Amygdala (tissue), 56 donors: ENCODE results near the gene NCAPD2.
A peak's percentile ranks its signal among the peaks of the same experiment; 100 is the strongest.

Experiments used
- DNase-seq, 56 donors: peaks; one replicate each; lab custom pipeline; 2025; lab: John Stamatoyannopoulos, UW

The NCAPD2 gene

DNA sequence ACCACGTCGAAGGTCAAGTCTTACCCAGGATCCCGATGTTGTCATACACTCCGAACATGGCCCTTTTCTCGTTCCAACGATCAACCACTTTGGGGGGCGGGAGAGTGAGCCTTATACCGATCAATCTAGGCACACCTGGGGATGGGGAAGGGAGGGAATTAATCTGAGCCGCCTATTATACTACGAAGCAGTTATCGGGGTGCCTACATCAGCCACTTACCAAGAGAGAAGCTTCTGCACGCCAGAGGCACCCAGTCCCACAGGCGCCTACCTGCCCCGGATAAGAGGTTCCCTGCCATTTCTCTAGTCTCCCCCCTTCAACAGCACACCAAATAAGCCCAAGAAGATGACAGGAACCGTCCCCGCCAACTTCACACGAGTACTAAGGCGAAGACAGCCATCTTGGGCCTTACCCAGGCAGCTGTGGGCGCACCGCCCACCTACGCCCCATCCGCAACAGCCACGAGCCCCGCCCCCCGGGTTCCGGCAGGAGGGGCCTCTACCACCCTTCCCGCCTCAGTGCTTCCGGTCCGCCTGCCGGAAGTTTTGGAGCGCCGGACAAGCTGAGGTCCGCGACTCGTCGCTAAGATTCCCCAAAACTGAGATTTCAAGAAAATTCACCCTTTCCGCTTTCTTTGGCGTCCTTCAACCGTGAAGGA is 935 bp upstream of the NCAPD2 start, which contains the start of gene MRPL51:
MRPL51 (minus strand) TSS at position 425 of the 659 bp plus-strand sequence; CDS start at position 299, 126 bp downstream.
- peak; percentile 47 to 97 (median 91) for DNase-seq

DNA sequence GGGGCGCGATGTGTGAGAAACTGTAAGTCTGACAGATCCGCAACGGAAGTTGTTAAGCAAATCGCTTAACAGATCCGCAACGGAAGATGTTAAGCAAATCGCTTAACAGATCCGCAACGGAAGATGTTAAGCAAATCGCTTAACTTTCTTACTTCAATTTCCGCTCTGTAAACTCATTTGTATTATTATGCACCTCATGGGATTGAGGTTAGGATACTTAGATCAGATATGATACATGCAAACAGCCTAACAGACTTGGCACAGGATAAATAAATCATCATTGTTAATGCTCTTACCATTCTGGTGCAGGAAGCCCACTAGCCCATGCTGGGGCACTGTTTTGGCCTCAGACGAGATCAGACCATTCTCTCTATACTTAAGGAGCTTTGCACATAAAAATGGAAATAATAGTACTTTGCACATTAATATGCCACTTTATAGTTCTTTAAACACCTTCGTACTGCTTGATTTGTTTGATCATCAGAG is 399 bp downstream of the NCAPD2 start:
- DNase-seq, result no peak

DNA sequence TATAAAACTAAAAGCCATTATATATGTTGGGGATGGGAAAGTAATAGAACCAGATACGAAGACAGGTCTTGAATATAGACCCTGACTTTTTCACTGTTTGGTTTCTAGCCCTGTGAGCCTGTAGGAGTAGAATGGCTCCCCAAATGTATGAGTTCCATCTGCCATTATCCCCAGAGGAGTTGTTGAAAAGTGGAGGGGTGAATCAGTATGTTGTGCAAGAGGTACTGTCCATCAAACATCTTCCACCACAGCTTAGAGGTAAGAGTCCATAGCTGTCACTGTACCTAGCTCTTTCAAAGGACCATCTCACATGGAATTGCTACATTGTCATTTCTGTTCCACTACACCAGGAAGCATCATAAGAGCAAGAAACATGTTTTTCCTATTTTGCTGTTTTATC is 1.1 kb downstream of the NCAPD2 start:
- DNase-seq, result no peak

DNA sequence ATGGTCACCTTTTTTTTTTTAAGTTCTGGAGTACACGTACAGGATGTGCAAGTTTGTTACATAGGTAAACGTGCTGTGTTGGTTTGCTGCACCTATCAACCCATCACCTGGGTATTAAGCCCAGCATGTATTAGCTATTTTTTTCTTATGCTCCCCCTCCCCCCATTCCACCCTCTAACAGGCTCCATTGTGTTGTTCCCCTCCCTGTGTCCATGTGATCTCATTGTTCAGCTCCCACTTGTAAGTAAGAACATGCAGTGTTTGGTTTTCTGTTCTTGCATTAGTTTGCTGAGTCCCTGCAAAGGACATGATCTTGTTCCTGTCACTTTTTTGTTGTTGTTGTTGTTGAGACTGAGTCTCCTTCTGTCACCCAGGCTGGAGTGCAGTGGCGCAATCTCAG is 3.4 kb downstream of the NCAPD2 start:
- DNase-seq, result peak in 17 of 56 donors; percentile 2 to 51 (median 18)

DNA sequence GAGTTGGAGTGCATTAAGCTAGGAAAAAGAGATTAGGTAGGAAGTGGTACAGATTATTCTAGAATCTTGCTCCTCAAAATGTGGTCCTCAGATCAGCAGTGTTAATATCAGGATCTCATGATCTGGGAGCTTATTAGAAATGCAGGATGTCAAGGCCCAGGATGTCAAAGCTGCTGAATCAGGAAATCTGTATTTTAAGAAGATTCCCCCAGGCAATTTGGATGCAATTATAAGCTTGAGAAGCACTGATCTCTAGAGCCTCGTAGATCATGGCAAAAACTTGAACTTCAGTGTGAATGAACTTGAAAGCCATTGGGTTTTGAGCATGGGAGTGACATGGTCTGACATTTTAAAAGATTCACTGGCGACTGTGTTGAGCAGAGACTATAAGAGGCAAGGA is 6.6 kb downstream of the NCAPD2 start:
- DNase-seq, result no peak

DNA sequence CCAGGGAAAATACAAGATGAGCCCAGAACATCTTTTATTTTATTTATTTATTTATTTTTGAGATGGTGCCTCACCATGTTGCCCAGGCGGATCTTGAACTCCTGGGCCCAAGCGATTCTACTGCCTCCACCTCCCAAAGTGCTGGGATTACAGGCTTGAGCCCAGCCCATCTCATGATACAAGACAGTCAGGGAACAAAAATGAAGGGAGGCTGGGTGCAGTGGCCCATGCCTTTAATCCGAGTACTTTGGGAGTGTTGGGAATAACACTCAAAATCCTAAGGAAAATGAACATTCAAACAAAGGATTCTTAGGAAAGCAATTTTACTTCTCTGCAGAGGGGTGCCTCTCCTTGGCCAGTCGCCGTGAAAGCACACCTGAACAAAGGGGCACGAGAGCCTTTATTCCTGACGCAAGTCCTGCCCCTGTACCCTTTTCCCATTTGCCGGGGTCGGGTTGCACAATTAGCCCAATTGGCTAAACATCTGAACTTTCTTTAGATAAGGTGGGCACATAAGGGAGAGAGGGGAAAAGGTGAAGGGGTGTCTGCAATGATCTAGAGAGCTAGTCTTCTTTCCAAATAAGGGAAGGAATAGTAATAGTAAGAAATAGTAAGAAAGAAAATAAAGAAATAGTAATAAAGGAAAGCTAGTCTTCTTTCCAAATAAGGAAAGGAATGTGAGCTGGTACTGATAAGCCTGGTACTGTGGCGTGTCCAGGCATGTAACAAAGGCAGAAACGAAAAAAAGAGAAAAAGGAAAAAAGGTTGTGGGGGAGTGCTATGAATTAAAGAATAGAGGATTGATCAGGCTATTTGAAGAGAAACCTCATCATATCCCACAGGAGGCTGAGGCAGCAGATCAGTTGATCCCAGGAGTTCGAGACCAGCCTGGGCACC is 13.4 kb downstream of the NCAPD2 start:
- no peak for DNase-seq

DNA sequence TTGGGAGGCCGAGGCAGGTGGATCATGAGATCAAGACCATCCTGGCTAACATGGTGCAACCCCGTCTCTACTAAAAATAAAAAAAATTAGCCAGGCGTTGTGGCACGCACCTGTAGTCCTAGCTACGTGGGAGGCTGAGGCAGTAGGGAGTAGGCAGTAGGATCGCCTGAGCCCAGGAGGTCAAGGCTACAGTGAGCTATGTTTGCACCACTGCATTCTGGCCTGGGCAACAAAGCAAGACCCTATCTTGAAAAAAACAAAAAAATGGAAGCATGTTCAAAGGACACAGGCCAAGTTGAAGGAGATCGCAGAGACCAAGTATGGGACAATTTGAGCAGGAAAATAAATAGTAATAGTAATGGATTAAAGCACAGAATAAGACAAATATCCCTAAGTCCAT is 14.2 kb downstream of the NCAPD2 start:
- DNase-seq, result no peak

DNA sequence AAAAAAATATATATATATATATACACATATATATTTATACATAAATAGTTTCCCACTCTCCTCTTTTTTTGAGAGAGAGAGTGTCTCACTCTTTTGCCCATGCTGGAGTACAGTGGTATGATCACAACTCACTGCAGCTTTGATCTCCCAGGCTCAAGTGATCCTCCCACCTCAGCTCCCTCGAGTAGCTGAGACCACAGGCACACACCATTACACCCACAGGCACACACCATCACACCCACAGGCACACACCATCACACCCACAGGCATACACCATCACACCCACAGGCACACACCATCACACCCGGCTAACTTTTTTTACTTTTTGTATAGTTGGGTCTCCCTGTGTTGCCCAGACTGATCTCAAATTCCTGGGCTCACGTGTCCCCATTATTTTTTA is 26.3 kb downstream of the NCAPD2 start:
- no peak for DNase-seq

DNA sequence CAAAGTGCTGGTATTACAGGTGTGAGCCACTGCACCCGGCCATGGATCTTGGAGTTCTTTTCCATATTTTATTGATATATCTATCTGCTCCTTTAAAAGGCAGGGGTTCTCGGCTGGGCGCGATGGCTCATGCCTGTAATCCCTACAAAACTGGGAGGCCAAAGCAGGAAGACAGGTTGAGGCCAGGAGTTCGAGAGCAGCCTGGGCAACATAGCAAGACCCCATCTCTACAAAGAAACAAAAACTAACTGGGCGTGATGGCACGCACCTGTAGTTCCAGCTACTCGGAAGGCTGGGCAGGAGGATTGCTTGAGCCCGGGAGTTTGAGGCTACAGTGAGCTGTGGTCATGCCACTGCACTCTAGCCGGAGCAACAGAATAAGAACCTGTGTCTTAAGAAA is 28.3 kb downstream of the NCAPD2 start:
- no peak for DNase-seq

DNA sequence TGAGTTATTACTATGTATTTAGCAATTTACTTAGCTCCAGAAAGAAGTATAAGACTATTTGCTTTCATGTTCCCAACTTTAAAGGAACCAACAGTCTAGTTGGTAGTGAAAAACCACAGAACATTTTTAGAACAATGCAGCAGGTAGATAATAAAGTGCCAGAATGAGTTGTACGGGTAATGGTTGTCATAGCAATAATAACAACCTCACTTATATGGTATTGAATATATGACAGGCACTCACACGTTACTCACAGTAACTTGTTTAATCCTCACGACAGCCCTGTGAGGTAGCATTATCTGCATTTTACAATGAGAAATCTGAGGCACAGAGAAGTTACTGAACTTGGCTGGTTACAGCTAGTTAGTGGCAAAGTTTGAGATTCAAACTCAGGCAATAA is 29.8 kb downstream of the NCAPD2 start:
- no peak for DNase-seq

DNA sequence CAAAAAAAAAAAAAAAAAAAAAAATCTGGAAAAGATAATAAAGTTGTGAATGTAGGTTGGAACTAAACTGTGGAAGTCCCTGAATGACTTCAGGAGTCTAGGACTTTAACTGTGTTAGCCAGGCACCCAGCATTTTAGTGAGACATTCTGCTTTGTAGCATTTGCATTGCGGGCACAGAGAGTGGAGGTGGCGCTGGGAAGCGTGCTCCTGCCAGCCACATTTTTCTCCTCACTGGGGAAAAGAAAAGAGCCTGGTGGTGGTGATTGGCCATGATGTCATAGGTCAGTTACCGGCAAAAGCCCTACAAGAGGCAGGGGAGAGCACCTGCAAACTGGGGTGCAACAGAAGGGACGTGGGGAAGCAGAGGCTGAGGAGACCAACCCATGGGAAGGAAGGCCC is 30.7 kb downstream of the NCAPD2 start:
- peak in 2 of 56 donors; percentile 10 to 15 for DNase-seq

DNA sequence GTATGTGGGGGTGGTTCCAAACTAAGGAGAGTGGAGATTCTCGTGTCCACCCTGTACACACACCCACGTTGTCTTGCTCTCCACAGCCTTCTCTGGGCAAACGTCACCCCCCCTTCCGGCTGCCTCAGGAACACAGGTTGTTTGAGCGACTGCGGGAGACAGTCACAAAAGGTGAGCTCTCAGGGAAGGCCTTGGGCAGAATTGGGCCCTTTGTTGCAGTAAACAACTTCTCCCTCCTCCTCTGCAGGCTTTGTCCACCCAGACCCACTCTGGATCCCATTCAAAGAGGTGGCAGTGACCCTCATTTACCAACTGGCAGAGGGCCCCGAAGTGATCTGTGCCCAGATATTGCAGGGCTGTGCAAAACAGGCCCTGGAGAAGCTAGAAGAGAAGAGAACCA is 32.3 kb downstream of the NCAPD2 start:
- no peak for DNase-seq

DNA sequence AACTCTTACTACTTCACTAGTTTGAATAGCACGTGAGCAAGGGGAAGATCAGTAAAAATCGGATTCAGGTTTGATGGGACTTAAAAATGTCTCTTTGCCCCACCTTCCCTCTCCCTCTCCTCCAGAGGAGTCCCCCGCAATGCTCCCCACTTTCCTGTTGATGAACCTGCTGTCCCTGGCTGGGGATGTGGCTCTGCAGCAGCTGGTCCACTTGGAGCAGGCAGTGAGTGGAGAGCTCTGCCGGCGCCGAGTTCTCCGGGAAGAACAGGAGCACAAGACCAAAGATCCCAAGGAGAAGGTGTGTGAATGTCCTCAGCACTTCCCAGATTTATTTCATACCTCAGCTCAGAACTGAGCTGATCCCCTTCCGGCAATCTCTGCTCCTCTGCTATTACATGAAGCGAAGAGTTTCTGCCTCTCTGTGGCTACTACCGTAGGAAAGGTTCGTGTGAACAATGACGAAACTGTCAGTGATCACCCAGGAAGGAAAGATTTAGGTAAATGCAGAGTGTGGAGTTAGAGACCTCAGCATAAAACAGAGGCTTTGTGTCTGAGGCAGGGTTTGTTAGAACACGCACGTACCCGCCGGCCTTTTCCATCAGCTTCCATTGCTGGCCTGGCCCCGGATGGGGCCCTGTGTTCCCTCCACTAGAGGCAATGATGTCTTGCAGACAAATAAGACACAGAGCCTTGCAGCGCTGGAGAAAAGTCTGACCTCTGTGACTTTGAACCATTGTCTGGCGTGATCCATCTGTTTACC is 33.0 kb downstream of the NCAPD2 start:
- no peak for DNase-seq

DNA sequence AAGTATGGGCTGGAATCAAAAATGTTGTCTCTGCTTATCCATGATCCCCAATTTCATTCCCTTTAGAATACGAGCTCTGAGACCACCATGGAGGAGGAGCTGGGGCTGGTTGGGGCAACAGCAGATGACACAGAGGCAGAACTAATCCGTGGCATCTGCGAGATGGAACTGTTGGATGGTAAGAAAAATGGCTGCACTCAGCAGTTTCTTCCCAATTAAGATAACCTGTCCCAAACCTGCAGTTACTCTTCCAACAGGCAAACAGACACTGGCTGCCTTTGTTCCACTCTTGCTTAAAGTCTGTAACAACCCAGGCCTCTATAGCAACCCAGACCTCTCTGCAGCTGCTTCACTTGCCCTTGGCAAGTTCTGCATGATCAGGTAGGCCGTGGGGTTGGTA is 33.8 kb downstream of the NCAPD2 start:
- DNase-seq, result no peak

DNA sequence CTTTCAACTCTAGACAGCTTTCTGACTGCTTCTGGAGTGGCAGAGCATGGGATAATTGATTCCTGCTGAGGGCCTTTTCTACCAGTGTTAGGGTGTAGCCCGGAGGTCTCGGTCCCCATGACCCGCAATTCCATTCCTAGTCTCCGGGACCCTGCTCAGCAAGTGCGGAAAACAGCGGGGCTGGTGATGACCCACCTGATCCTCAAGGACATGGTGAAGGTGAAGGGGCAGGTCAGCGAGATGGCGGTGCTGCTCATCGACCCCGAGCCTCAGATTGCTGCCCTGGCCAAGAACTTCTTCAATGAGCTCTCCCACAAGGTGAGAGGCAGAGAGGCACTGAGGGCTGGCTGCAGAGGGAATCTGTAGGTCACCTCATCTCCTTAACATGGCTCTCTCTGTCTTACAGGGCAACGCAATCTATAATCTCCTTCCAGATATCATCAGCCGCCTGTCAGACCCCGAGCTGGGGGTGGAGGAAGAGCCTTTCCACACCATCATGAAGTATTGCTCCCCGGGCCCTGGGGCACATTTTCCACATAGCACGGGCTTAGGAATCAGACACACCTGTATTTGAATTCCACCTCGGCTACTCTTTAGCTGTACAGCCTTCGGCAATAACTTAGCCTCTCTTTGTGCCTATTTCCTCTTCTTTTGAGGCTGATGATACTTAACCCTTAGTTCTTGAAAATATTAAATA is 34.8 kb downstream of the NCAPD2 start:
- DNase-seq, result no peak

DNA sequence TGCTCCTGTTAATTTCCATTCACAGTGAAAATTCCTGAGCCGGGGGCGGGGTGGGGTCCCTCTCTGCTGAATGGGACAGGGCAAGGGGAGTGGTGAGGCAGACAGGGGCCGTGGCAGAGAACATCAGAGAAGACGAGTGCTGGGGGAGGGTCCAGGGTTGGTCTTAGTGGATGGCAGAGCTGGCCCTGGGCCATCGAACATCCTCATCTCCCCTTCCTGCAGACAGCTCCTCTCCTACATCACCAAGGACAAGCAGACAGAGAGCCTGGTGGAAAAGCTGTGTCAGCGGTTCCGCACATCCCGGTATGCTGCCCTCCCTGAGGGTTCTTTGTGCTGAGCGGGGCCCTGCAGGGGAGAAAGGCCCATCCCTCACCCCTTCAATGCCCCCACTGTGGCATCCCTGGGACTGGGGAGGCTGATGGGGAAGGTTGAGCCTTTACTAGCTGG is 35.4 kb downstream of the NCAPD2 start:
- DNase-seq, result no peak

DNA sequence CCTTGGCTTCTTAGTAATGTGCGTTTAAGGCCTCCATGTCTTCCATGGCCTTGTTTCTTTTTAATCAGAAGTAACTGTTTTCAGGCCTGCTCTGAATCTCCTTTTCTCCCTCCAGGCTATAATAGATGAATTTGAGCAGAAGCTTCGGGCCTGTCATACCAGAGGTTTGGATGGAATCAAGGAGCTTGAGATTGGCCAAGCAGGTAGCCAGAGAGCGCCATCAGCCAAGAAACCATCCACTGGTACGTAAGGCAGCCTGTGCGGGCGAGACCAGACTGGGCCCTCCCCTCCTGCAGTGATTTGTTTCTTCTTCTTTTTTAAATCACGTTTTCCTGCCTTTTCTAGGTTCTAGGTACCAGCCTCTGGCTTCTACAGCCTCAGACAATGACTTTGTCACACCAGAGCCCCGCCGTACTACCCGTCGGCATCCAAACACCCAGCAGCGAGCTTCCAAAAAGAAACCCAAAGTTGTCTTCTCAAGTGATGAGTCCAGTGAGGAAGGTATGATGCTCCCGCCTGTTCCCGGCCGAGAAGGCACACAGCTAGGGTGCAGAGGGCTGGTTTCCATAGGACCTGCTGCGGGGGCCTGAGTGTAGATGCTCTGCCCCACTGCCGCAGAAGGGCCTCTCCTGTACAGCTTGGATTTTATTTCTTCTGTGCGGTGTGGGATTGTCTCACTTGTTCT is 36.8 kb downstream of the NCAPD2 start:
- DNase-seq, result no peak

DNA sequence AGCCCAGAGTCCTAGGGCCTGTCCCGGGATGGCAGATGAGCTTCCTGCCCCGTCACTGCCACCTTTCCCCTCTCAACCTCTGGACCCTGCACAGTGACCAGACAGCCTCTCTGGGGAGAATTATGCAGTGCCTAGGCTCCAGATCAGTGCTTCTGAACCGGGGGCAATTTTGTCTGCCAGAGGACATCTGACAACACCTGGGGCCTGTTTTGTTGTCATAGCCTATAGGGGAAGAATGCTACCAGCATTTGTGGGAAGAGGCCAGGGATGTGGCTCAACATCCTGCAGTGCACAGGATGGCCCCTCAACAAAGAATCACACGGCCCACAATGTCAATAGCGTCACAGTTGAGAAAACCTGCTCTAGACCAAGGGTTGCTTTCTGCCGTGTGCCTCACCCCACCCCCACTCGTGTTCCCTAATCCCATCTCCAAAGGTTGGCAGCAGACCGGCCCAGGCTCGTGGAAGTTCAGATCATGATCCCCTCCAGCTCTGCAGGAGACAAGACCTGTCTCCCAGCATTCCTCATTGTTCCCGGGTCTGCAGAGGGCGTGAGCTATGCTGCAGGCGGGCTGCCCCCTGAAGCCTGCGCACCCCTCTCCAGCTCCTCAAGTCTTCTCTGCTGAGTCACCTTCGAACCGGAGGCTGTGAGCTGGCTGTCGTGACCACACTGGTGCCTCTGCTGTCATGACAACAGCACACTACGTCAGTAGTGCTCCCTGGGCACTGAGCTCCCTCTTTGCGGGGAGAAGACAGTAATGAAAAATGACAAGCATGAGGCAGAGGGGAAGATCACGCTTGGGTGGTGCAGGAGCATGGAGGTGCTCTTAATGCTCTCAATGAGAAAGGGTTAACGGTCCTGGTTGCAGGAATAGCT is 38.4 kb downstream of the NCAPD2 start:
- peak in 44 of 56 donors; percentile 27 to 82 (median 61) for DNase-seq
